GM21360 (cell line): ENCODE results near the gene MAPK1IP1L.

ENCODE experiments used
- ATAC-seq: cut with Tn5 transposase; IDR thresholded peaks from one replicate; pipeline ENCODE4 v1.9.1; 2021; ENCODE audit warnings: mild to moderate bottlenecking, moderate library complexity; ENCODE audit not compliant: unreplicated experiment

MAPK1IP1L gene

DNA sequence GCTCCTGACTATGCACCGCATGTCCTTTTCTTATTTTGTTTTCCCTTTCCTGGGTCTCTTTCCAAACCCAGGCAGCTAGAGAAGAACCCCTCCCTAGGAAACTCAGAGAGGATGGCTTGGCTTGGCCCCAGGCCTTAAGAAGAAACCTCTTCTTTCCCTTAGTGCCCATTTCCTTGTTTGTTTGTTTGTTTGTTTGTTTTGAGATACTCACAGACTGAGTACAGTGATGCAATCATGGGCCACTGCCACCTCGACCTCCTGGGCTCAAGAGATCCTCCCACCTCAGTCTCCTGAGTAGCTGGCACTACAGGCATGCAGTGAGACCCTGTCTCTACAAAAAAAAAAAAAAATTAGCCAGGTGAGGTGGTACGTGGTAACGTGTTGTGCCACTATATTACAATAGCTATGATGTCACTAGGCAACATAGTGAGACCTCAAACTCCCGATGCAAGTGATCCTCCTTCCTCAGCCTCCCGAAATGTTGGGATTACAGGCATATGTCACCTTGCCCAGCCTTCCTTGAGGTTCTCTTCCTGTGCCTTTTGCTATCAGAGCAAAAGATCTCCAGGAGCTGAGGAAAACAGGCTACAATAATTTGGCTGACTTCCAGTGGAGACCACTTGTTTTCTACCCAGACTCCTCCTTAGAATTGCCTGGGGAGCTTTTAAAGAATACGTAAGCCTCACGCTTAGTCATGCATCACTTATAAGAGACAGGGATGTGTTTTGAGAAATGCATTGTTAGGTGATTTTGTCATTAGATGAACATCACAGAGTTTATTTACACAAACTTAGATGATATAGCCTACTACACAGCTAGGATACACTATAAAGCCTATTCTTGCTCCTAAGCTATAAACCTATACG lies 43.1 kb downstream of the MAPK1IP1L start:
- ATAC-seq = no peak

- ATAC-seq = peak; percentile 68
Observed at GRCh38 chr14:55097881-55098560, 46.6 kb downstream of the MAPK1IP1L start.

DNA sequence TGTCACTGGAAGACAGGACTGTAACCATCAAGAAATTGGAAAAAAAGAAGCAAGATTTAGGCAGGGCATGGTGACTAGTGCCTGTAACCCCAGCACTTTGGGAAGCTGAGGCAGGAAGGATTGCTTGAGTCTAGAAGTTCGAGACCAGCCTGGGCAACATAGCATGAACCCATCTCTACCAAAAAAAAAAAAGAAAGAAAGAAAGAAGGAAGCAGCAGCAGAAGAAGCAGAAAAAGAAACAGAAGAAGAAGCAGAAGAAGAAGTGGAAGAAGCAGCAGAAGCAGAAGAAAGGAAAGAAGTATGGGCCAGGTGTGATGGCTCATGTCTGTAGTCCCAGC lies 47.1 kb downstream of the MAPK1IP1L start:
- no peak for ATAC-seq

- no peak for ATAC-seq
Observed at GRCh38 chr14:55099756-55100155, 48.3 kb downstream of the MAPK1IP1L start.

DNA sequence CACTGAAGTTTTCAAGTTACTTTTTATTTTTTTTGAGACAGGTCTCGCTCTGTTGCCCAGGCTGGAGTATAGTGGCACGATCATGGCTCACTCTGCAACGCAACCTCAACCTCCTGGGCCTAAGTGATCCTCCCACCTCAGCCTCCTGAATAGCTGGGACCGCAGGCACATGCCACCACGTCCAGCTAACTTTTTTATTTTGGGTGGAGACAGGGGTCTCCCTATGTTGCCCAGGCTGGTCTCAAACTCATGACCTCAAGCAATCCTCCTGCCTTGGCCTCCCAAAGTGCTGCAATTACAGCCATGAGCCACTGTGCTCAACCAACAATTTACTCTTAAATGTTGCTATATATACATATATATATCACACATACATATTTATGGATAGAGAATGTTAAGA lies 50.3 kb downstream of the MAPK1IP1L start:
- ATAC-seq = no peak

DNA sequence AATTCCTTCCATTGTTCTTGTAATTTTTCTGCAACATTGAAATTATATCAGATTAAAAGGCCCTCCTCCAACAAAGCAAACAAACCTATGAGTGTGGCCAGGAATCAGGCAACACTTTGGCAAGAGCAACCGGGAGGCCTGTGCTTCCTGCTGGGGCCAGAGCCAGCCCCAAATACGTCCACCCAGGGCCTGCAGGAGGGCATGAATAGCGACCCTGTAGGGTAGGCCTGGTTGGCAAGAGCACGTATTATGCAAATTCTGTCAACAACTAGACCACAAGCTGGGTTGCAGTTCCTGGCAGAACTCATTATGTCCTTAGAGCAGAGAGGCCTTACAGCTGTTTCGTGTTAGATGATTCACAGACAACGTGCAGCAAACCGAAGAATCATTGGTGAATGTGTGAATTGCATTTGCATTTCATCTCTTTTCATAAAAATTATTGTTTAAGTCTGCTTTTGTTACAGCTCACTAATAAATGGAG lies 50.7 kb downstream of the MAPK1IP1L start:
- ATAC-seq = peak; percentile 49

DNA sequence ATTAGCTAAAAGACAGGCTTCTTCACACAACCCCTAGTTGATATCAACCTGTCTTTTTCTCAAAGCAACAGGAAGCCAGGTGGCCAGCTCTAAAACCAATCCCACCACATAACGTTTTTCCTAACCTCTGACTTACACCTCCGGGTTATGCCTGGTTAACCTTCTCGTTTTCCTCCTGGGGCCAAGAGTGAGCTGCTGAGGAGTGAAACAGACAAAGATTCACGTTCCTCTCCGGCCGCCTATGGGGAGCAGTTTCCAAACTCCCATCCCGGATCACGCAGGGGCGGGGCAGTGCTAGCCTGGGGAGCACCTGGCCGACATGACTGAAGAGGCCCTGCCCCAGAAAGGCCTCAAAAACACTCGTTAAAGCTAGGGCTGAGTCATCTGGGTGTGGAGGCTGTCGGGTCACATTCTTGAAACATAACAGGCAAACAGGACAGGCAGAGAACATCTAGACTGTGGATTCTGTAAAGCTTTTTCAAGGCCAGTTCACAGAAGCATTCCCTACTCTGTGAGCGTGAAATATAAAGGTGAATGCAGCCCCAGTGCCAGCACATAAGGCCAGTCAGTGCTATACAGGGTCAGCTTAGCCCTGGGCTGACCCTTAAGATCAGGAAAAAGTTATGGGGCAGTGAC lies 51.7 kb downstream of the MAPK1IP1L start:
- ATAC-seq = no peak

- ATAC-seq = no peak
Observed at GRCh38 chr14:55103971-55104954, 52.8 kb downstream of the MAPK1IP1L start.

DNA sequence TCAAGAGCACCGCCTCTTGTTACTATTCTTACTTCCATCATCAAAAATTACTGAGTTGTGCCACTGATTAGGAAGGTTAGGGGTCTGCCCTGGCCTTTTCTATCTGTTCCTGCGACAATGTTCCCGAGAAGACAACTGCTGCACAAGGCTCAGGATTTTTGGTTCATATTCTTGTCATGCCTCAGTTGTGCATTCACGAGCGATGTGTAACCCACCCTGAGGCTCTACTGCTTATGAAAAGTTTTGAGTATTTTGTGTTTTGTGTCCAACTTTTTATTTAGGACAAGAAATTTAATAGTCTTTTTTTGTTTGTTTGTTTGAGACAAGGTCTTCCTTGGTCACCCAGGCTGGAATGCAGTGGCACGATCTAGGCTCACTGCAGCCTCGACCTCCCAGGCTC lies 54.5 kb downstream of the MAPK1IP1L start:
- no peak for ATAC-seq

GRCh38 chr14:55107766-55108554 lies 56.5 kb downstream of the MAPK1IP1L start:
- ATAC-seq = no peak

DNA sequence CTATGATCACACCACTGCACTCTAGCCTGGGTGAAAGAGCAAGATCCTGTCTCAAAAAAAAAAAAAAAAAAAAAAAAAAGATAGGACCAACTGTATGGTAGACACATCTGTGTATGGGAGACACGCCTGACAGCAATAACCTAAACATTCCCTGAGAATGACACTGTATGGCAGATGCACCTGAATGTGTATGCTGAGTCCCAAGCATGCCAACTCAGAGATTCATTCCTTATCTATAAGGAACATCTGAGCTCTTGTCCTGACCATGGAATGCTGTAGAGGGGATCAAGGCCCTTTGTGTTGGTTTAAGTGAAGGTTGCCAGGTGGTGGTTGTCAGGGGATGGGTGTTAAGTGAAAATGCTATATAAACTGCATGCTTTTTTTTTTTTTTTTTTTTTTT lies 58.4 kb downstream of the MAPK1IP1L start:
- no peak for ATAC-seq

DNA sequence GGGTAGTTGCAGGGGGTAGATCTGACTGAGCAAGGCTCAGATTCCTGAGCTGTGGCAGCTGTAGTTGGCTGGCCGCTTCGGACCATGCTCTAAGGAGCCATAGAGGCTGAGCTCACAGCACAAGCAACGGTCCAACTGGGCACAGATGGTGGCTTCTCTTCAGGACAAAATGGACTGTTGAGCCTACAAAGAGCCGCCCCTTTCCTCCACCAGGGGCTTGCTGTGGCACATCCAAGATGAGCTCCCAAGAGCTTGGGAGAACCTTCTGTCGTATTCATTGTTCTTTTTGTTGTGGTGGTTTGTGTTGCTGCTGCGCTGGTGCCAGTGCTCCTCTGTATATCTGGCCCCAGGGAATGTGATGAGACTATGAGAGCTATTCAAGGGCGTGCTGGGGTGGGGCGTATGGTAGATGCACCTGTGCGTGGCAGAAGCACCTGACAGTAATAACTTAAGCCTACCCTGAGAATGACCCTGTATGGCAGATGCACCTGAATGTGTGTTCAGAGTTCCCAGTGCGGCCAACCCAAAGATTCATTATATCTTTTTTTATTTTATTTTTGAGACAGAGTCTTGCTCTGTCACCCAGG lies 59.8 kb downstream of the MAPK1IP1L start:
- no peak for ATAC-seq

DNA sequence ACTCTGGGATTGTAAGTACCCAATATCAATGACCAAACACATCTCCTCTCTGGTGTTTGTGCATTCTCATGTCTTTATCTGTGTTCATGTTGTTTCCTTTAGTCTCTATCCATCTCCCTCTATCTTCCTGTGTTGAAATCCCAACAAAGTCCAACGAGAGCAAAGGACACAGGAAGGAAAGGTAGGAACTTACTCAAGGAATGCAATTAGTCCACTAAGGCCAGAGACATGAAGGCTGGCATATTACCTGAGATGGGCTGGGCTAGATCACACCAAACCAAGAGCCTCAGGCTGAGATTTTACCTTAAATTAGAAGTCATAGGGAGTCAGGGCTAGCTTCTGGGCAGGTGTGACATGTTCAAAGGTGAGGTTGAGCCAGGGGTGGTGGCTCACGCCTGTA lies 63.3 kb downstream of the MAPK1IP1L start:
- ATAC-seq = no peak

- ATAC-seq = no peak
Observed at GRCh38 chr14:55115460-55115859, 64.0 kb downstream of the MAPK1IP1L start.

DNA sequence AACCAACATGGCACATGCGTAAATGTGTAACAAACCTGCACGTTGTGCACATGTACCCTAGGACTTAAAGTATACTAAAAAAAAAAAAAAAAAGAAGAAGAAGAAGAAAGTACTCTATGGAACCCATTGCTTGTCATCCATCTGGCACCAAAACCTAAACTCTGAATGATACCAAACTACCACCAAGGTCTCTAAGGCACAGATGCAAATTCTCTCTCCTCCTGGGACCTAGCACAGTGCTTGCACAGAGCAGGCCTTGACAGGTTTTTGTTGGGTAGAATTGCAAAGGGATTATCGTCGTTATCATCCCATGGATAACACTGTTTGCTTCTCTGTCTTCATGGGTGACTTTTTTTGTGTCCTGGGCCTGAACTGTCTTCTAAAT lies 64.4 kb downstream of the MAPK1IP1L start:
- no peak for ATAC-seq

DNA sequence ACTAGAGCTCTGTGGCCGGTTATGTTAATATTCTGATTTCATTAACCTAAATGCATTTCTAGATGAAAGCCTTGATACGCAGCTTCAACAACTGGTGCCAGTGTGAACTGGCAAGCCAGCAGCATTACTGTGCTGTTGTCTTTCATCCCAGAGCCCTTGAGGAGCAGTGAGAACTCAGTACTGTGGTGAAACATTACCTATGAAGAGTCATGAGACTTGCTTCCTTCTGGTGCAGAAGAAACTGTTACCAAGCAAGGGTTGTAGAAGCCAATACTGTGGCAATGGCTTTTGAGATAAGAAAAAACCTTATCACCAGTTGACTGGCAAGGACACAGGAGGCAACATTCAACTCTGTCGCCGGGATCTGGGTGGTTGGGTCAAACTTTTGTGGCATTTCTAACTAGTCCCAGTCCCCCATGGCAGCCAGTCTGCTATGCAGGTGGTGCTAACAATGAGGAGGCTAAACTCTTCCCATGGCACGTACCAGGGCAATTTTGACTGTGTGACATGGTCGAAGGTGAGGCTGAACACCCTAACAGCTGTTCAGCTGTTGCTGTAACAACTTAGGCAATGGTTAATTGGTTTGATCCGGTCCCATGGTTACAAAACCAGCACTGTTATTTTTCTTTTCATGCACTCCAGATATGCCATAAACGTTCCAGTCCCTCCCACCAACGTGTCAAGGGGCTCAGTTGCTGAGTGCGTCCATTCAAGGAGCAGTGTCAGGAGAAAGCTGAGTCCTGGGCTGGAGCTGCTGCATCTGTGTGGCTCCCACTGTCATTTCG lies 65.0 kb downstream of the MAPK1IP1L start:
- no peak for ATAC-seq

DNA sequence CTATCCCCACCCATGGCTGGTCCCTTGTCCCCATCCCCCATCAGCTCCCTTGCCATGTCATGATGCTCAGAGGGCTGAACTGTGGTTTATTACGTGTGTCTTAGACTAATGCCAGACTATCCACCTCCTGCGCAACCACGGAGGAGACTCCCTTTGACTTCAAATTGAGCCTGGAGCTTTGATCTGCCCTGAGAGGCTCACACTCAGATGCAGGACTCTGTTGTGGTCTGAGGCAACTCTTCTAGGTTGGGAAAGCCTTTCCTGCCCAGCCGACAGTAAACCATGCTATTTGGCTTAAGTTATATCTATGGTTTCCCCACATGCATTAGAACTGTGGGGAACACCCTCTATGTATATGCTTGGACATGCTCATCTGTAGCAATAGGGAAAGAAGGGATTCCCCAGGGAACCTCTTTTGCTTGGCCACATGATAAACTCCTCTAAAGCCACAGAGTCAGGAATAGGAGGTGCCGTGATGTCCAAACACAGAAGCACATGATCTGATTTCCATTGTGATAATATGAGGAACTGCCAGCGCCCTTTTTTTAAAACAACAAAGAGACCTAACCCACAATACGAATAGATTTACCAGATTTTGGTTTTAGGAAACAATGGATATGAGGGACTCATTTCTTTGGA lies 66.5 kb downstream of the MAPK1IP1L start:
- ATAC-seq = no peak

- no peak for ATAC-seq
Observed at GRCh38 chr14:55118761-55119160, 67.3 kb downstream of the MAPK1IP1L start.
